ENCODE measurements around the gene CD48. TPM values are rescaled to one million over a fixed set of nuclear protein-coding genes. Genes with fewer than 3 reads are reported as not detected.

The CD48 gene
- total RNA-seq, 1 experiment from 2014 or later, result not detected

GRCh38 chr1:160637065-160637464, 74.6 kb downstream of the CD48 start:
- ChIA-PET POLR2A (ENCODE audit: low non-redundant PET) (no interaction called here), CTCF (no interaction called here)
- no peak for DNase-seq (ENCODE audit: low spot score)
- peaks cover 3% of the 10 kb centered on the region for H3K4me1 ChIP-seq (ENCODE audit: insufficient read depth, low read length, poor library complexity, severe bottlenecking)
- no peaks in the 10 kb centered on the region for H3K9me3 ChIP-seq (ENCODE audit: low read depth, low read length, poor library complexity, severe bottlenecking)
- H3K27me3 ChIP-seq (replicated peaks; ENCODE audit: insufficient read depth, low read depth, low read length, poor library complexity), result no peaks in the 10 kb centered on the region
- intact Hi-C loops (cut with micrococcal nuclease; ENCODE audit: unreplicated experiment), result no loop called here
- H3K36me3 ChIP-seq (ENCODE audit: insufficient read depth, low read length, poor library complexity, severe bottlenecking), result no peaks in the 10 kb centered on the region
- no peak overlapping the region for H3K27ac ChIP-seq (ENCODE audit: low read depth, low read length, poor library complexity, severe bottlenecking)
- H3K4me3 ChIP-seq (ENCODE audit: low read depth, low read length, poor library complexity, severe bottlenecking), result no peak overlapping the region
- BruUV-seq (replicated peaks), result no TSS peak
- TF ChIP-seq CTCF (conservative IDR thresholded peaks at IDR 0.05; ENCODE audit: low read depth, low read length) (no peak), EZH2 (IDR thresholded peaks at IDR 0.05; ENCODE audit: borderline replicate concordance, low read depth, low read length, poor library complexity, severe bottlenecking) (no peak)

GRCh38 chr1:160636547-160636946, 75.1 kb downstream of the CD48 start:
- H3K36me3 ChIP-seq (ENCODE audit: insufficient read depth, low read length, poor library complexity, severe bottlenecking), result no peaks in the 10 kb centered on the region
- ChIA-PET CTCF (no interaction called here), POLR2A (ENCODE audit: low non-redundant PET) (no interaction called here)
- no peaks in the 10 kb centered on the region for H3K27me3 ChIP-seq (replicated peaks; ENCODE audit: insufficient read depth, low read depth, low read length, poor library complexity)
- no peak for TF ChIP-seq EZH2 (IDR thresholded peaks at IDR 0.05; ENCODE audit: borderline replicate concordance, low read depth, low read length, poor library complexity, severe bottlenecking)
- TF ChIP-seq CTCF (conservative IDR thresholded peaks at IDR 0.05; ENCODE audit: low read depth, low read length), result no peak
- no peaks in the 10 kb centered on the region for H3K9me3 ChIP-seq (ENCODE audit: low read depth, low read length, poor library complexity, severe bottlenecking)
- H3K27ac ChIP-seq (ENCODE audit: low read depth, low read length, poor library complexity, severe bottlenecking), result no peak overlapping the region
- no peak overlapping the region for H3K4me3 ChIP-seq (ENCODE audit: low read depth, low read length, poor library complexity, severe bottlenecking)
- no TSS peak for BruUV-seq (replicated peaks)
- H3K4me1 ChIP-seq (ENCODE audit: insufficient read depth, low read length, poor library complexity, severe bottlenecking), result peaks cover 3% of the 10 kb centered on the region
- intact Hi-C loops (cut with micrococcal nuclease; ENCODE audit: unreplicated experiment), result no loop called here
- no peak for DNase-seq (ENCODE audit: low spot score)

- CTCF ChIA-PET, result no interaction called here
- Histone ChIP-seq H3K36me3 (ENCODE audit: insufficient read depth, low read length, poor library complexity, severe bottlenecking) (no peaks in the 10 kb centered on the region), H3K4me3 (ENCODE audit: low read depth, low read length, poor library complexity, severe bottlenecking) (no peak overlapping the region), H3K4me1 (ENCODE audit: insufficient read depth, low read length, poor library complexity, severe bottlenecking) (peaks cover 7% of the 10 kb centered on the region), H3K9me3 (ENCODE audit: low read depth, low read length, poor library complexity, severe bottlenecking) (no peaks in the 10 kb centered on the region), H3K27ac (ENCODE audit: low read depth, low read length, poor library complexity, severe bottlenecking) (no peak overlapping the region), H3K27me3 (replicated peaks; ENCODE audit: insufficient read depth, low read depth, low read length, poor library complexity) (no peaks in the 10 kb centered on the region)
- POLR2A ChIA-PET (ENCODE audit: low non-redundant PET), result no interaction called here
- no peak for DNase-seq (ENCODE audit: low spot score)
- TF ChIP-seq CTCF (conservative IDR thresholded peaks at IDR 0.05; ENCODE audit: low read depth, low read length) (no peak), EZH2 (IDR thresholded peaks at IDR 0.05; ENCODE audit: borderline replicate concordance, low read depth, low read length, poor library complexity, severe bottlenecking) (no peak)
- intact Hi-C loops (cut with micrococcal nuclease; ENCODE audit: unreplicated experiment), result no loop called here
- no TSS peak for BruUV-seq (replicated peaks)
Measured at GRCh38 chr1:160636076-160636475, 75.5 kb downstream of the CD48 start.
